ENCODE data around the gene KRT82.
"Not testable (repeated sequence)": the region's sequence is repeated elsewhere in the genome, so short reads cannot be mapped to it uniquely, and the experiment has no call there.

The KRT82 gene

GRCh38 chr12:52405922-52406385, at the start of gene KRT82:
KRT82 (minus strand) TSS chr12:52406335; CDS start chr12:52406277, 58 bp downstream.
- DNase-seq: no peak

GRCh38 chr12:52455821-52456220, 49.7 kb upstream of the KRT82 start:
- no peak for DNase-seq

GRCh38 chr12:52454411-52455201, 48.5 kb upstream of the KRT82 start:
- peak in 1 of 56 donors; percentile 7 for DNase-seq

GRCh38 chr12:52452101-52452500, 46.0 kb upstream of the KRT82 start, which contains the start of gene KRT6B:
KRT6B (minus strand) TSS chr12:52452146; CDS start chr12:52452078, 68 bp downstream.
- no peak for DNase-seq

- DNase-seq: no peak
Measured at GRCh38 chr12:52448228-52448627, 42.1 kb upstream of the KRT82 start.

- DNase-seq: not testable (repeated sequence)
Measured at GRCh38 chr12:52447196-52447595, 41.1 kb upstream of the KRT82 start.

GRCh38 chr12:52446367-52447045, 40.4 kb upstream of the KRT82 start:
- DNase-seq: no peak

GRCh38 chr12:52445876-52446275, 39.7 kb upstream of the KRT82 start:
- DNase-seq: no peak

GRCh38 chr12:52444647-52445595, 38.8 kb upstream of the KRT82 start:
- no peak for DNase-seq

GRCh38 chr12:52443966-52444365, 37.8 kb upstream of the KRT82 start:
- no peak for DNase-seq

GRCh38 chr12:52442600-52443061, 36.5 kb upstream of the KRT82 start:
- DNase-seq: peak in 1 of 56 donors; percentile 13

GRCh38 chr12:52441320-52441911, 35.3 kb upstream of the KRT82 start:
- no peak for DNase-seq

- DNase-seq: no peak
Measured at GRCh38 chr12:52440821-52441319, 34.7 kb upstream of the KRT82 start.

- DNase-seq: no peak
Measured at GRCh38 chr12:52439845-52440244, 33.7 kb upstream of the KRT82 start.

GRCh38 chr12:52439420-52439819, 33.3 kb upstream of the KRT82 start:
- no peak for DNase-seq

- DNase-seq: no peak
Measured at GRCh38 chr12:52438305-52439301, 32.5 kb upstream of the KRT82 start.

GRCh38 chr12:52437508-52437907, 31.4 kb upstream of the KRT82 start:
- DNase-seq: no peak

GRCh38 chr12:52436828-52437474, 30.8 kb upstream of the KRT82 start:
- DNase-seq: no peak
